Psoas muscle (tissue), 8 donors: ENCODE data around the gene PPP1CC. TPM values are rescaled to one million over a fixed set of nuclear protein-coding genes. Genes with fewer than 3 reads are reported as not detected.
A peak's percentile ranks its signal among the peaks of the same experiment; 100 is the strongest.

Experiments used
- ATAC-seq, 4 donors: fragments of 200-7000 bp; cut with Tn5 transposase; one replicate each; pipeline ENCODE4 v1.9.1; 2020; ENCODE audit warnings: moderate library complexity in 3 of 4, mild to moderate bottlenecking in 2 of 4
- DNase-seq, 2 donors: peaks; one replicate each; pipeline ENCODE4 v3.0.0-alpha.2; 2020
- H3K27ac ChIP-seq: fragments of 200-600 bp; one replicate; pipeline ENCODE4 v1.8.0; 2022
- H3K27me3 ChIP-seq, 3 donors: fragments of 200-600 bp in 1 of 3; one replicate each; pipeline versions ENCODE4 v1.6.1 to v1.8.0; 2013 to 2022; ENCODE audit warnings: low read length in 2 of 3, mild to moderate bottlenecking in 2 of 3, moderate library complexity in 1 of 3; ENCODE audit not compliant: insufficient read depth in 3 of 3
- H3K36me3 ChIP-seq, 2 donors: fragments of 200-600 bp in 1 of 2; one replicate each; pipeline versions ENCODE4 v1.6.1 to v1.8.0; 2013 to 2022; ENCODE audit warnings: low read depth in 1 of 2, mild to moderate bottlenecking in 1 of 2, moderate library complexity in 1 of 2; ENCODE audit not compliant: insufficient read depth in 1 of 2
- H3K4me1 ChIP-seq: fragments of 200-600 bp; one replicate; pipeline ENCODE4 v1.8.0; 2022
- H3K4me3 ChIP-seq: fragments of 200-600 bp; one replicate; pipeline ENCODE4 v1.8.0; 2022; ENCODE audit warnings: mild to moderate bottlenecking
- H3K9me3 ChIP-seq: fragments of 200-600 bp; one replicate; pipeline ENCODE4 v1.8.0; 2022
- CTCF ChIP-seq: fragments of 200-600 bp; IDR thresholded peaks from one replicate; pipeline ENCODE4 v1.8.0; 2022; ENCODE audit warnings: antibody characterized with exemption
- WGBS, 3 donors: extraction: QIAGEN DNeasy Blood & Tissue Kit; methylation state at CpG; one replicate each; pipeline versions ENCODE4 v1.1.6 to v1.1.7; 2013; 5-methylcytosine and 5-hydroxymethylcytosine counted together
- intact Hi-C, 2 donors: fragments of 100-400 bp; cut with DNase I; formaldehyde crosslinking; loops; one replicate each; pipeline versions ENCODE4 v1.11.0 to v1.14.2; 2022
- polyA plus RNA-seq, 3 donors: library from polyadenylated mRNA; stranded (reverse); fragments of 200-250 nt; gene quantifications; one replicate each; pipeline ENCODE4 v1.2.3, GENCODE V29; 2013
- total RNA-seq, 4 donors: library from RNA; stranded (reverse); fragmentation: NEBNext Ultra II Directional in 2 of 4; extraction: Animal tissue kit (Norgen Biotek cat#: 25700) in 2 of 4; gene quantifications; one replicate each; pipeline versions ENCODE4 v1.2.1 to v1.2.4, GENCODE V29; 2021 to 2023
- donor health status: healthy with polysubstance abuse.
- donor health status: DM: no; HTN: no; CAD: no; lungs with moderate emphysema.
- donor health status: Bipolar disorder and iron deficiency.
- donor health status: healthy.
- donor health status: DM: yes; HTN: yes; CAD: no.
- donor health status: DM: no; HTN: no; CAD: no.
- donor health status: DM: no; HTN: no; CAD: no.
- donor health status: DM: yes; HTN: yes; CAD: no.

Gene PPP1CC
- total and polyA plus RNA-seq, 7 donors = 82.5 to 222 (median 129) TPM

GRCh38 chr12:110760204-110760609 is 17.5 kb upstream of the PPP1CC start:
- no peaks in the 10 kb centered on the region for H3K4me1 ChIP-seq

GRCh38 chr12:110758922-110759321 is 16.2 kb upstream of the PPP1CC start:
- no peak for DNase-seq
- Histone ChIP-seq H3K4me1 (no peaks in the 10 kb centered on the region), H3K27me3 (no peaks in the 10 kb centered on the region), H3K36me3 (no peaks in the 10 kb centered on the region), H3K27ac (no peak overlapping the region), H3K4me3 (no peak overlapping the region), H3K9me3 (no peaks in the 10 kb centered on the region)
- no peak for TF ChIP-seq CTCF
- intact Hi-C loops = no loop called here
- 95 to 97% (median 96%) methylated on average over 6 of the region's 6 CpGs for WGBS, 3 donors
- no peak for ATAC-seq

More at GRCh38 chr12:110760204-110760609, 17.5 kb upstream of the PPP1CC start:
- ATAC-seq (no peak), DNase-seq (no peak)
- H3K4me3 ChIP-seq = no peak overlapping the region
- no peak overlapping the region for H3K27ac ChIP-seq
- no peaks in the 10 kb centered on the region for H3K36me3 ChIP-seq
- WGBS, 3 donors = 93 to 94% (median 94%) methylated on average over 4 of the region's 4 CpGs
- H3K9me3 ChIP-seq = no peaks in the 10 kb centered on the region
- TF ChIP-seq CTCF = no peak
- H3K27me3 ChIP-seq = no peaks in the 10 kb centered on the region
- intact Hi-C loops = no loop called here

- H3K4me1 ChIP-seq = no peaks in the 10 kb centered on the region
- intact Hi-C loops = no loop called here
- 37 to 53% (median 41%) methylated on average over 1 of the region's 1 CpG for WGBS, 3 donors
- no peak for TF ChIP-seq CTCF
- DNase-seq = no peak
- no peaks in the 10 kb centered on the region for H3K27me3 ChIP-seq
- H3K4me3 ChIP-seq = no peak overlapping the region
- no peak overlapping the region for H3K27ac ChIP-seq
- no peaks in the 10 kb centered on the region for H3K36me3 ChIP-seq
- no peaks in the 10 kb centered on the region for H3K9me3 ChIP-seq
- no peak for ATAC-seq
These were observed 13.9 kb upstream of the PPP1CC start for GRCh38 chr12:110756611-110757010.

GRCh38 chr12:110754101-110754793 is 11.6 kb upstream of the PPP1CC start:
- Histone ChIP-seq H3K9me3 (no peaks in the 10 kb centered on the region), H3K4me1 (no peaks in the 10 kb centered on the region), H3K27ac (no peak overlapping the region), H3K4me3 (no peak overlapping the region), H3K36me3 (no peaks in the 10 kb centered on the region), H3K27me3 (no peaks in the 10 kb centered on the region)
- no peak for TF ChIP-seq CTCF
- ATAC-seq (peak in 2 of 4 donors; percentile 41 to 45), DNase-seq (peak in 1 of 2 donors; percentile 23)
- 38 to 46% (median 42%) methylated on average over 3 of the region's 3 CpGs for WGBS, 3 donors
- intact Hi-C loops = no loop called here
